GM23338 (cell line): Measurements from ENCODE around the gene DDRGK1.

Experiments
- CREB1 ChIP-seq: fragments of 250-450 bp; sonication (Bioruptor Pico); IDR thresholded peaks from 2 replicates; pipeline ENCODE4 v1.5.0; 2020; ENCODE audit warnings: low read depth, mild to moderate bottlenecking, moderate library complexity
- CTCF ChIP-seq, 2 experiments: fragments of 200-600 bp in 1 of 2; sonication (generic) in 1 of 2; conservative IDR thresholded peaks; 2 replicates each; pipeline versions ENCODE4 v1.5.1 to v1.6.1; 2016 to 2017; ENCODE audit warnings: antibody characterized with exemption in 2 of 2, low read depth in 2 of 2, mild to moderate bottlenecking in 2 of 2, moderate library complexity in 1 of 2
- EZH2 ChIP-seq: fragments of 200-600 bp; sonication (generic); IDR thresholded peaks from one replicate; pipeline ENCODE4 v1.8.0; 2017; ENCODE audit warnings: antibody characterized with exemption, mild to moderate bottlenecking, low read depth; ENCODE audit not compliant: unreplicated experiment
- EZH2phosphoT487 ChIP-seq: fragments of 200-600 bp; sonication (generic); IDR thresholded peaks from one replicate; pipeline ENCODE4 v1.8.1; 2018; ENCODE audit warnings: antibody characterized with exemption; ENCODE audit not compliant: unreplicated experiment
- JUNB ChIP-seq: IDR thresholded peaks from one replicate; pipeline ENCODE4 v1.6.1; 2016; ENCODE audit warnings: antibody characterized with exemption; ENCODE audit not compliant: unreplicated experiment
- POLR2AphosphoS5 ChIP-seq: IDR thresholded peaks from 2 replicates; pipeline ENCODE4 v1.6.1; 2016; ENCODE audit warnings: antibody characterized with exemption, low read depth
- REST ChIP-seq: IDR thresholded peaks from one replicate; pipeline ENCODE4 v1.6.1; 2018; ENCODE audit warnings: antibody characterized with exemption; ENCODE audit not compliant: unreplicated experiment
- STAT1 ChIP-seq: IDR thresholded peaks from one replicate; pipeline ENCODE4 v1.6.1; 2016; ENCODE audit warnings: antibody characterized with exemption; ENCODE audit not compliant: unreplicated experiment
- ZNF462 ChIP-seq: fragments of 250-450 bp; sonication (Bioruptor Pico); IDR thresholded peaks from 2 replicates; pipeline ENCODE4 v1.5.0; 2020; ENCODE audit warnings: mild to moderate bottlenecking, moderate library complexity

- TF ChIP-seq CTCF (conservative IDR thresholded peaks at IDR 0.05; ENCODE audit: low read depth in 2 of 2) (peak in 1 of 2 experiments; percentile 28; a peak in 2 of 4 replicates), POLR2AphosphoS5 (no peak), ZNF462 (CRISPR knock-in tag) (no peak), CREB1 (CRISPR knock-in tag) (no peak), JUNB (no peak), EZH2phosphoT487 (no peak), EZH2 (no peak), STAT1 (no peak), REST (no peak)
Measured at GRCh38 chr20:3199976-3200755, 4.3 kb downstream of the DDRGK1 start.
